Breast epithelium (tissue), 3 donors: Measurements from ENCODE around the gene TMEM273.

Source experiments
- CTCF ChIP-seq, 3 donors: fragments of 450-650 bp; IDR thresholded peaks; one replicate each; pipeline ENCODE4 v1.5.1; 2016 to 2017; ENCODE audit warnings: antibody characterized with exemption in 3 of 3, mild to moderate bottlenecking in 3 of 3, moderate library complexity in 3 of 3
- POLR2A ChIP-seq: fragments of 450-650 bp; IDR thresholded peaks from one replicate; pipeline ENCODE4 v1.6.1; 2016; ENCODE audit warnings: antibody characterized with exemption, mild to moderate bottlenecking, moderate library complexity
- POLR2AphosphoS5 ChIP-seq, 3 donors: sonication (generic); formaldehyde crosslinking; IDR thresholded peaks; one replicate each; pipeline ENCODE4 v1.6.1; 2017; ENCODE audit warnings: antibody characterized with exemption in 3 of 3

GRCh38 chr10:49153971-49154370 is 34.2 kb downstream of the TMEM273 start:
- no peak for TF ChIP-seq POLR2A
- no peak for TF ChIP-seq CTCF (IDR thresholded peaks at IDR 0.05)
- no peak for TF ChIP-seq POLR2AphosphoS5 (IDR thresholded peaks at IDR 0.05)
